Raji (cell line): ENCODE data around the gene SHPK.

Experiments
- POLR2A ChIP-seq: IDR thresholded peaks from 2 replicates; pipeline ENCODE4 v1.6.1; 2011; ENCODE audit warnings: low read depth, low read length, control low read depth; ENCODE audit not compliant: insufficient read depth

SHPK gene

GRCh38 chr17:3610523-3610922, 25.5 kb downstream of the SHPK start:
- no peak for TF ChIP-seq POLR2A

- TF ChIP-seq POLR2A: no peak
These were observed 26.4 kb downstream of the SHPK start for GRCh38 chr17:3609689-3610088.

GRCh38 chr17:3603870-3604259, 32.2 kb downstream of the SHPK start:
- no peak for TF ChIP-seq POLR2A

DNA sequence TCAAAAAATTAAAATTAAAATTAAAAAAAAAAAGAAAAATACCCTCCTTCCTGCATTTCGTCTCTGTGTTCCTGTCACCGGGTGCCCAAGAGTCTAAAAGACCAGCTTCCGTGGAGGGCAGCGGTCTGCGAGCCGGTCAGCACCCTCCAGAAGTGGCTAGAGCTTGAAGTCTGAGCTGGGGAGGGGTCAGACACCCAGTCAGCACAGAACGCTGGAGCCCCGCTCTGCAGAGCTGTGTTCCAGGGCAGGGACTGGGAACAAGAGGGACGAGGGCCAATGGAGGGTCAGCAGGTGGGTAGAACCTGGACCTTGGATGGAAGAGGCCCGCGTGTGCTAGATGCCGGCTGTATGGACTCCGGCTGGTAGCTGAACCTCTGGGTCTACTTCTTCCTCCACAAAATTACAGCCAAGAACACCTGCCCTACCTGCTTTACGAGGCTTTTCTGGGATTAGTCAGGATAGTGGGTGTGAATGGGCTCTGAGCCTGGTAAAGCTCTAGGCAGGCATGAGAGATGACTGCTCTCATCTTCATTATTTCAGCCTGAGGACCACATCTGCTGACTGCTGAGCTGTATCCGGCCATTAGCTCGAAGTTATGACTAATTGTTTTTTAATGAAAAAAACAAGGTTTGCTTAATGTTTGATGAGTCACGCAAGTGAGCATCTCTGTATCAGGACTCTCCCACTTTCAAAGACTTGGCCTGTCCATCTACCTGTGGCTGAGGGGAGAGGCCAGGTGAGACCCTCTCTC, 32.8 kb downstream of the SHPK start:
- TF ChIP-seq POLR2A: no peak

- TF ChIP-seq POLR2A: no peak
These were observed 33.6 kb downstream of the SHPK start for GRCh38 chr17:3602499-3602898.

- no peak for TF ChIP-seq POLR2A
These were observed 35.4 kb downstream of the SHPK start for GRCh38 chr17:3600529-3601205.

GRCh38 chr17:3598078-3598477, 38.0 kb downstream of the SHPK start:
- TF ChIP-seq POLR2A: no peak

DNA sequence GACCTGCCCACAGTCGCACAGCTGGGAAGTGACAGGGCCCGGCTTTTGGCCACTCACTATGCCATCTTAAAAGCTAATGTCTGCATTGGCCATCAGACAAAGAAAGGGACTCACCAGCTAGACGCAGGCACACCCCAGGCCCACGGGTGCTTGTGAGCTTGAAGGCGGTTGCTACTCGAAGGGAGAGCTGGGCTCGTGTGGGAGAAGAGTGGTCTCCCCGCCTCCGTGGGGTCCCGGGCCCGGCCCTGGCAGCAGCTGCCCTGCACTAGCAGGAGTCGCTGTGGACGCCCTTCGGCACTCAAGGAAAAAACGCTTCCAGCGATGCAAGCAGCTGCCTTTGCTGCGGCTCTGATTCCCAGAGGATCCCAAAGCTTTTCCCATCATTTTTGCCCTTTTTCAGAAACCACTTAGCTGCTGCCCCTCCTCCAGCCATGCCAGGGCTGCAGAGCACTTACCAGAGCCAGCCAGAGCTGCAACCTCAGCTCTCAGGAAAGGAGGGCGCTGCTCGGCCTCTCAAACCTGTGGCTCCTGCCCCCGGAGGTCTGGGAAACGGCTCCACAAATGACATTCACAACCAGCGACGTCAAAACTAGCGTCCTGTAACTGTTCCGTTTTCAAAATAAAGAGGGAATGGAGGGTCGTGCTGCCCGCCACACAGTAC, 39.1 kb downstream of the SHPK start:
- no peak for TF ChIP-seq POLR2A

DNA sequence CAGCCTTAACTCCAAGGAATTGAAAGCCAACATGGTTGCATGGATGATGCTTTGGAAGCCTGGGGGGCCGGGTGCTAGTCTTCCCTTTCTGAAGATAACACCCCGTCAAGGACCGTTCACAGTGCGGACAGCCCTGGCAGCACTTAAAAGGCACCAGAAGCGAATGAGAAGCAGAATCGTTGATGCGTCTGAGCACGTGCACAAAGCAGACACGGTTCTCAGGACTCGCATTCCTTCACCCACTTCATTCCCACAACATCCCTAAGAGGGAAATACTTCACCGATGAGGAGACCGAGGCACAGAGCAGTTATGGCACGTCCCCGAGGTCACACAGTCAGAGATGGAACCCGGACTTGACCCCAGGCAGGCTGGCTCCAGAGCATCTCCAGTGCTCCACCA, 41.1 kb downstream of the SHPK start:
- TF ChIP-seq POLR2A: no peak

DNA sequence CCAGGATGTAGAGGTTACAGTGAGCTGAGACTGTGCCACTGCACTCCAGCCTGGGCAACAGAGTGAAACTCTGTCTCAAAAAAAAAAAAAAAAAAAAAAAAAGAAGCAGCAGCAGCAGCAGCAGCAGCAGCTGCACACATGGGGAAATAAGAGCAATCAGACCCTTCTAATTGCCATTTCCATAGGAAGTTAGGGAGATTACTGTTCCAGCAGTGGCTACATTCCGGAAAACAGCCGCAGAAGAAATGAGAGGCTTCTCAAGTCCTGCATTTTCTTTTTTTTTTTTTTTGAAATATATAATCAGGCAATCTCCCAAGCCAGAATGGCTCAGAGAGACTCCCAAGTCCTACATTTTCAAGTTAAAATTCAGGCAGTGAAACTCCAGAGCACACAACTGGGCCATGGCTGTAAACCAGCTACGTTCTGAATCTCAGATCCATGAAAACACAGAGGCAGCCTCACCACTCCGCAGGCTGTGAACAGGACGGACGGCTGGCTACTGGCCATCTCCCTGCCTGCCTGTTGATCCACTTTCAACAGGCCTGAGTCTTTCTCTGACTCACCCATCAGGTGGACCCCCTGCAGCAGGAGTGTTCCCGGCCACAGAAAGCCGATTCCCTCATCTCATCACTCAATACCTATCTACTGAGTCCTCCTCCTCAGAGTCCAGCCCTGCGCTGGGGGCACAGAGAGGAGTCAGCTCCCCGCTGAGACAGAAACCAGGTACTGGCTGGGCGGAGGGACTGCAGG, 41.8 kb downstream of the SHPK start:
- no peak for TF ChIP-seq POLR2A

GRCh38 chr17:3593384-3593783, 42.7 kb downstream of the SHPK start:
- no peak for TF ChIP-seq POLR2A

DNA sequence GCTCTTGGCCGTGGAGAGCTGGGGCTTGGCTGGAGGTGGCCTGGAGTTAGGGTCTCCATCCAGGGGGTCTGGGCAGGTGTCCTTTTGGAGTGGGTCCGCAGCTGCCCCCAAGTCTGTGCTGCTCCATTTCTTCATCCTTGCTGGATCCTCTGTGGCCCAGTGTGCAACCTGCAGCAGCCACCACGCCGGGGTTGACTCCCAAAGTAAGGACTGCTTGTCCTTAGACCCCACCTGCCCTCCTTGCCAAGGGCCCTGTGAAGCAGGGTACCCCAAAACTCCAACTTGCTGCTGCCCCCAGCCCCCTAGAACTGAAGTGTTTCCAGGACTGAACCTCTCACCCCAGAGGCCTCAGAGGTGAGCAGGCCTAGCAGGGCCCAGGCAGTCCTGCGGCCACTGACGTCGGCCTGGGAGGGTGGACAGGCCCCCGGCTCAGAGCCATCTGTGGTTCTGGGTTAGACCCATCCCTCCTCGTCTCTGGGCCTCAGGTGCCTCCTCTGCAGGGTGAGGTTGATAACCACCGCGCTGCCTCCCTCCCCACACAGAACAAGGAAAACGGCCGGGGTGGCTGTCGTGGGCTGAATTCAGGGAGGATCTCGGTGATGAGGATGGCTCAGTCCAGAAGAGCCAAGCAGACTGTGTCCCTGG, 43.7 kb downstream of the SHPK start:
- no peak for TF ChIP-seq POLR2A

GRCh38 chr17:3590768-3591167, 45.3 kb downstream of the SHPK start:
- no peak for TF ChIP-seq POLR2A

GRCh38 chr17:3590231-3590630, 45.8 kb downstream of the SHPK start:
- no peak for TF ChIP-seq POLR2A

- no peak for TF ChIP-seq POLR2A
These were observed 46.3 kb downstream of the SHPK start for GRCh38 chr17:3589784-3590183.
